IPS-15b (cell line): ENCODE results near the gene DLG4.
A peak's percentile ranks its signal among the peaks of the same experiment; 100 is the strongest.
"Not testable (repeated sequence)": the region's sequence is repeated elsewhere in the genome, so short reads cannot be mapped to it uniquely, and the experiment has no call there.

Experiments
- H3K27me3 ChIP-seq: one replicate; pipeline ENCODE4 v1.6.1; 2013; ENCODE audit warnings: low read length; ENCODE audit not compliant: control insufficient read depth, insufficient read depth
- H3K36me3 ChIP-seq: one replicate; pipeline ENCODE4 v1.6.1; 2013; ENCODE audit warnings: low read length; ENCODE audit not compliant: control insufficient read depth, insufficient read depth
- H3K4me1 ChIP-seq: one replicate; pipeline ENCODE4 v1.6.1; 2013; ENCODE audit warnings: mild to moderate bottlenecking, low read length; ENCODE audit not compliant: control insufficient read depth, insufficient read depth
- H3K4me3 ChIP-seq: one replicate; pipeline ENCODE4 v1.5.1; 2013; ENCODE audit warnings: low read depth, low read length
- H3K9ac ChIP-seq: one replicate; pipeline ENCODE4 v1.6.1; 2013; ENCODE audit warnings: low read depth, mild to moderate bottlenecking, low read length
- H3K9me3 ChIP-seq: one replicate; pipeline ENCODE4 v1.6.1; 2013; ENCODE audit warnings: mild to moderate bottlenecking, low read length; ENCODE audit not compliant: control insufficient read depth, insufficient read depth

The DLG4 gene

DNA sequence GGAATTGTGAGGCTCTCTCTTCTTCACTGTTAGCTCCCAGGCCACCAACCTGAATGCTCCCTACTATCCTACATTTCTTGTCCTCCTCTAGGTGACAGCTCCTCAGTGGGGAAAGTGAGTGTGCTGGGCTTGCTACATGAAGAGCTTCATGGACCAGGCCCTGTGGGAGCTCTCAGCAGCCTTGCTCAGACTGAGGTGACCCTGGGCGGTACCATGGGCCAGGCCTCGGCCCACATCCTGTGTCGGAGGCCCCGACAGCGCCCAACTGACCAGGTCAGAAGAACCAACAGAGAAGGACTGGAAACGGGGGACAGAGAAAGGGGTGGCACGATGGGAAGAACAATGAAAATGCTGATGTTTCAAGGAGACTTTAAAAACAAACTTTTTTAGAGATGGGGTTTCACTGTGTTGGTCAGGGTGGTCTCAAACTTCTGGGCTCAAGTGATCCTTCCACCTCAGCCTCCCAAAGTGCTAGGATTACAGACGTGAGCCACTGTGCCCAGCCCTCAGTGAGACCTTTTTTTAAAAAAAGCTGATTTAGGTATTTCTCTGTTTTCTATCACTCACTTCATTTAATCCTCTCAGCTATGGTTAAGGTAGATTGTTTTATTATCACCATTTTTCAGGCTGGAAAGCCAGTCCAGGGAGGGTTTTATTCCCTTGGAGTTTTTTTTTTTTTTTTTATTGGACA, 37.3 kb upstream of the DLG4 start:
- Histone ChIP-seq H3K27me3 (no peaks in the 10 kb centered on the region), H3K4me1 (peaks cover 7% of the 10 kb centered on the region), H3K36me3 (peaks cover 24% of the 10 kb centered on the region), H3K9ac (no peak overlapping the region), H3K4me3 (no peak overlapping the region), H3K9me3 (no peaks in the 10 kb centered on the region)

DNA sequence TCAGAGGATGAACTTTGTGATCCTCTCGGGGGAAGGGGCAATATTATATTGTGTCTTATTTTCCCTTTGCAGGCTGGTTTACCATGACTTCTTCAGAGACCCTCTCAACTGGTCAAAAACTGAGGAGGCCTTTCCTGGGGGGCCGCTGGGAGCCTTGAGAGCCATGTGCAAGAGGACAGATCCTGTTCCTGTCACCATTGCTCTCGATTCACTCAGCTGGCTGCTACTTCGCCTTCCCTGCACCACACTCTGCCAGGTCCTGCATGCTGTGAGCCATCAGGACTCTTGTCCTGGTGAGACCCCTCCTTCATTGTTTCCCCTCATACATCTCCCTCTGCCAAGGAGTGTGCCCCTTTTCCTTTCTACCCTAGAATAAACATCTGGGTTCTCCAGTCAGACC, 34.9 kb upstream of the DLG4 start:
- Histone ChIP-seq H3K9ac (no peak overlapping the region), H3K9me3 (no peaks in the 10 kb centered on the region), H3K4me3 (no peak overlapping the region), H3K36me3 (peaks cover 17% of the 10 kb centered on the region), H3K4me1 (peaks cover 7% of the 10 kb centered on the region), H3K27me3 (no peaks in the 10 kb centered on the region)

DNA sequence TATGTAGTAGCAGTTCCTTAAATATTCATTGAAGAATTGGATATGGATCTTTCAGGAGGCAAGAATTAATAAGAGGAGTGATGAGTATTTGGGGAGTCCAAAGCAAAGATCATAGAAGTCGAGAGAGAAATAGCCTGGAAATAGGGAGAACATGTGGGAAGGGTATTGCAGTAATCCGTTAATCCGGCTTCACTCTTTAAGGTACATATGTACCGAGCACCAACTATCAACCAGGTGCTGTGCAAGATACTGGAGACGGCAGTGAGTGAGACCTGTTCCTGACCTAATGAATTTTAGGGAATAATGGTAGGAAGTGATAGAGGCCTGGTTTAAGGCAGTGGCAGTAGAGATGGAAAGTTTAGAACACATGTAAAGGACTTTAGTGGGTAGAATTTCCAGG, 33.4 kb upstream of the DLG4 start:
- peaks cover 8% of the 10 kb centered on the region for H3K36me3 ChIP-seq
- H3K4me3 ChIP-seq: peak overlapping the region; percentile 92
- H3K9ac ChIP-seq: peak overlapping the region; percentile 90
- H3K9me3 ChIP-seq: no peaks in the 10 kb centered on the region
- H3K27me3 ChIP-seq: no peaks in the 10 kb centered on the region
- H3K4me1 ChIP-seq: peaks cover 7% of the 10 kb centered on the region

DNA sequence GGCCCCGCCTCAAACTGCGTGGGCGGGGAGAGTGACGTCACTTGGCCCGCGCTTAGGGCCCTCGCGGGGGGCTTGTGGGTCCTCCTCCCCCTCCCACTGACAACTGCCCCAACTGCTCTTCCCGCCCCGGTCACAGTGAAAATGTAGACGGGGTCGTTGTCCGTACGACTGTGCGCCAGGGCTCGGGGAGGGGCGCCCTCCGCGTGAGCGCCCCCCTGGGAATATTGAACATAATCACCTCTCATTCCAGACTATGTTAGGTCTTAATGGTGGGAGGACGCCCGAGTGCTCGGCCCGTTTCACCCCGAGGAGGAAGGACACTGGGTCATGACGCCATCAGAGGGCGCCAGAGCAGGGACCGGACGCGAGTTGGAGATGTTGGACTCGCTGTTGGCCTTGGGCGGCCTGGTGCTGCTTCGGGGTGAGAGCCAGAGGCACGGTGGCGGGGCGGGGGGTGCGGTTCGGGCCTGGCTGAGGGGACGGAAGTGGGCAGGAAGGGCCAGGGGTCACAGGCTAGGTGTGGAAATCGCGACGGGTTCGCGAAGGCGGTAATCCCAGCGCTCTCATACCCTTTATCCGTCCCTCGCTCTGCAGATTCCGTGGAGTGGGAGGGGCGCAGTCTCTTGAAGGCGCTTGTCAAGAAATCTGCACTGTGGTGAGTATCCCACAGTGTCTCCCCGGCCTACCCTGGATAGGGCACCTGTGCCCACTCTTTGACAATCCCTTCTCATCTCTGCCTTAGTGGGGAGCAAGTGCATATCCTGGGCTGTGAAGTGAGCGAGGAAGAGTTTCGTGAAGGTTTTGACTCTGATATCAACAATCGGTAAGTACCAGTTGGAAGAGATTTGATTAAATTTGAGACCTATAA, 32.8 kb upstream of the DLG4 start, which contains the start of gene ELP5:
Gene ELP5 (plus strand): TSS at position 40 of the 868 bp plus-strand sequence. CDS start 336 bp downstream, at position 376.
- no peaks in the 10 kb centered on the region for H3K9me3 ChIP-seq
- peak within 1 kb of the TSS; percentile 92 for H3K4me3 ChIP-seq
- H3K27me3 ChIP-seq: no peaks in the 10 kb centered on the region
- H3K9ac ChIP-seq: peak within 1 kb of the TSS; percentile 90
- peaks cover 7% of the 10 kb centered on the region for H3K4me1 ChIP-seq
- peaks cover 5% of the 10 kb centered on the region for H3K36me3 ChIP-seq

DNA sequence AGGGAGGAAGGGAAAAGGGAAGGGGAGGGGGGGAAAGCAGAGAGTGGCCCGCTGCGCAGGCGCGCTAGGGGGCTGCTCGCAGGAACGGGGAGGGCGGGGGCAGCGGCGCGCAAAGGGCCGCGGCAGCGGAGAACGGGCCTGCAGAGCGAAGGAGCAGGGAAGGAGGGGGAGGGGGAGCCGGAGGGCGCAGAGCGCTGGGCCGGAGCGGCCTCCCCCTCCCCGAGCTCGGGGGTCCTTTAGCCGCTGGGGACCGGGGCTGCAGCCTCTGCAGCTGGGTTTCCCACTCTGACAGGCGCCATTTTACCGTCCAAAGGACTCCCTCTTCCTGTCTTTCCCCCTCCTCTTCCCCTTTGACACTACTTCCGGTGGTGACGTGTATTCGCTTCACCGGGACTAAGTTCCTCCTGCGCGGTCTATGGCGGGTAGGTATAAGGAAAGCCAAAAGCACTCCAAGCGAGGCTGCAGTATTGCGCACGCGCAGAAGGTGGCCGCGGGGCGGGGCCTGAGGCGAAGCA, 32.1 kb upstream of the DLG4 start, which contains the start of gene CTDNEP1:
Gene CTDNEP1 (minus strand): TSS at position 74 of the 515 bp plus-strand sequence. CDS start 438 bp downstream, outside the sequence.
- H3K36me3 ChIP-seq: peaks cover 3% of the 10 kb centered on the region
- peak within 1 kb of the TSS; percentile 92 for H3K4me3 ChIP-seq
- H3K9ac ChIP-seq: peak within 1 kb of the TSS; percentile 90
- H3K4me1 ChIP-seq: peaks cover 7% of the 10 kb centered on the region
- H3K27me3 ChIP-seq: no peaks in the 10 kb centered on the region
- H3K9me3 ChIP-seq: no peaks in the 10 kb centered on the region

DNA sequence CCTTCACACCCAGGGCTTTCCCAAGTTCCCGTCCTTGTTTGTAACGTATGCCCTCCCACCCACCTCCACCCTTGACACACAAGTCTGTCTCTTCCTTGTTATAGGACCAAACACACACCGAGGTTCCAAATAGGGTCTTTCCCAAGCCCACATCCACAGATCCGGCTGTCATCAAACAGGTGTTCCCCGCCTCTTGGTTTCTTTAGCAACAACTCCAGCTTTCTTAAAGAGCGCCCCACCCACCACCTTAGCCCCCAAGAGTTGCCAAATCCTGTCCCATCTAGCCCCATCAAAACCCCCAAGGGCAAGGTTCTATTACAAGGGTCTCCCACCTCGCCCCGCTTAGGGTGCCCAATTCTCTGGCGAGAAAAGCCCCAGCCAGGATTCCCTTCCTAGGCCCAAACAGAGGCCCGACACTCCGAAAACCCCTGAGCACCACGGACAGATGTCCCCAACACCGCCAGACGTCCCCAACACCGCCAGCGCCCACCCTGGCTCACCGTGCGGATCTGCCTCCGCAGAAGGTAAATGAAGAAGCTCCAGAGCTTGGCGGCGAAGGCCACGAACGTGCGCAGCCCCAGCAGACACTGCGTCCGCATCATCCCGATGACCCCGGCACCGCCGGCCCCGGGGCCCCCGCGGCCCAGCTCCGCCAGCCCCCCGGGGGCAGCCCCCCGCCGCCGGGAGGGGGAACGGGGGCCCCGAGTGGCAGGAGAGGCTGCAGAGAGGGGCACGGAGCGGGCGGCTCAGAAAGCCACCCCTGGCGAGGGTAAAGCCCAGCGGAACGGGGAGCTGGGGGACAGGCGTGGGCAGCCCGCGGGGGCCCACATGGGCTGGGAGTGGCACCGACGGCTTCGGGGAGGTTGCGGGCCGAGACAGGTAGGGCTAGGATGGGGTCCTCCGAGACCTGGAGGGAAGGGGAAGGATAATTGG, 31.3 kb upstream of the DLG4 start:
- H3K36me3 ChIP-seq: peaks cover 5% of the 10 kb centered on the region
- H3K4me1 ChIP-seq: peaks cover 7% of the 10 kb centered on the region
- peak overlapping the region; percentile 67 for H3K9ac ChIP-seq
- no peaks in the 10 kb centered on the region for H3K9me3 ChIP-seq
- H3K27me3 ChIP-seq: no peaks in the 10 kb centered on the region
- H3K4me3 ChIP-seq: peak overlapping the region; percentile 92

DNA sequence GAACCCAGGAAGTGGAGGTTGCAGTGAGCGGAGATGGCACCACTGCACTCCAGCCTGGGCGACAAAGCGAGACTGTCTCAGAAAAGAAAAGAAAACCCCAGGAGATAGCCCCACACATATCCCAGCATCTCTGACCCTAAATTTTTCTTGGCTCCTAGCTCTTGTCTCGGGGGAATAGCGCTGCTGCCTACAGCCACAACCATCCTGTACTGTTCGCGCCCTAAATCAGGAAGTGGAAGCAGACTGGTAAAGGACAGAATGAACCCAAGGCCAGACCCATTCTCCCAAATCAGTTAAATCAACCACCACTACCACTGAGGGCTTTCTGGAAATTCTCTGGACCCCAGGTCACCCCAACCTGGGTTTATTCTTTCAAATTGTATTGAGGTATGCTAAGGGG, 30.2 kb upstream of the DLG4 start:
- H3K4me3 ChIP-seq: peak overlapping the region; percentile 92

DNA sequence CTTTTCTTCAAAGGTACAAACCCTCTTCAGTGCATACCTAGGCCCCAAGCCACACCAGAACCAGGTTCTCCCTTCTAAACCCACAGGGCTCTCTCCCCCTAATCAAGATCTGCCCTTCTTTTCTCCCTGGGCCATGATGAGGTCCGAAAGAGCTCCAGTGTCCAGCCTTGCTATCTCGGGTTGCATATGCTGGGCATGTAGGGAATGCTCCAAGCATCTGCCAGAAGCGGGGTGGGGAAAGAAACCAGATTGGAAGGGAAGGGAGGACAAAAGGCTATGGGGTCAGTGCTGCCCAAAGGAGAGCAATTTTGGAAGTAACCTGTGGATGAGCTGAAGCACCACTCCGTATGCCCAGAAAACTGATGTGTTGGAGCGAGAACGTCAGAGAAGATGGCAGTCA, 29.6 kb upstream of the DLG4 start:
- H3K36me3 ChIP-seq: peaks cover 8% of the 10 kb centered on the region
- no peak overlapping the region for H3K9ac ChIP-seq

More for the DNA sequence above, 30.2 kb upstream of the DLG4 start:
- H3K9ac ChIP-seq: peak overlapping the region; percentile 67
- H3K4me1 ChIP-seq: peaks cover 7% of the 10 kb centered on the region
- no peaks in the 10 kb centered on the region for H3K9me3 ChIP-seq
- H3K27me3 ChIP-seq: no peaks in the 10 kb centered on the region
- peaks cover 5% of the 10 kb centered on the region for H3K36me3 ChIP-seq

DNA sequence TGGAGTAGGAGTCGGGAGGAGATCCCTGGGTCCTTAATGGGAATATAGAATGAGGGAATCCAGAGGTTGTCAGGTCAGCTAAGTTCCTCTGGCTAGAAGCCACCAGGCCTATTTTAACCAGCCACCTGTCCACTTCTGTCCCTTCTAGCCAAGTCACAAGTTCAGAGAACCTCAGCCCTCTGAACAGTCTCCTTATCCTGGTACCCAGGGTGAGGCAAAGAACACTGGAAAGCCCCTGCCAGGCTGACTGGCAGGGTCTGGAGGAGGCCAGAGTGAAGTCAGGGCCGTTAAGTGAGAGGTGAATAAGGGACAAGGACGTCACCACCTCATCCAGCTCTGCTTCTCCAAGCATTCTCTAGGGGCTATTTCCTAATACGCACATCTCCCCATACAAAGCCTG, 29.2 kb upstream of the DLG4 start:
- Histone ChIP-seq H3K9me3 (no peaks in the 10 kb centered on the region), H3K27me3 (no peaks in the 10 kb centered on the region), H3K36me3 (peaks cover 11% of the 10 kb centered on the region), H3K9ac (no peak overlapping the region), H3K4me3 (no peak overlapping the region), H3K4me1 (peaks cover 7% of the 10 kb centered on the region)

More for the DNA sequence above, 29.6 kb upstream of the DLG4 start:
- H3K9me3 ChIP-seq: no peaks in the 10 kb centered on the region
- no peak overlapping the region for H3K4me3 ChIP-seq
- no peaks in the 10 kb centered on the region for H3K27me3 ChIP-seq
- H3K4me1 ChIP-seq: peaks cover 7% of the 10 kb centered on the region

DNA sequence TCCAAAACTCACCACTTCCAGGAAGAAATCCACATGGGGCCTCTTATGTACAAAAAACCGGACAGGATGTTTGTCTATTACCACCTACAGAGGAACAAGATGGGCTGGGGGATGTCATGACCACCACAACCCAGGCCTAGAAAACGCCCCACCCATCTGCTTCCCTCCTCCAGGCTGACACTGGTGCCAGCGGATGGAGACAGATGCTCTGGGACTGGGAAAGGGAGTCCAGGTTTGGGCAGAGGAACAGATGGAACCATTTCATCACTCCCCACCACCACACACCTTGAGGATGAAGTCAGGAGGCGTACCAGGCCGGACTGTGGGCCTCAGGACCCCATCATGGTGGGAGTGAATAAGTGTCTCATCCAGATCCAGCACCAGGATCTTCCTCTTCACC, 27.1 kb upstream of the DLG4 start:
- Histone ChIP-seq H3K27me3 (no peaks in the 10 kb centered on the region), H3K9ac (no peak overlapping the region), H3K36me3 (peaks cover 11% of the 10 kb centered on the region)

DNA sequence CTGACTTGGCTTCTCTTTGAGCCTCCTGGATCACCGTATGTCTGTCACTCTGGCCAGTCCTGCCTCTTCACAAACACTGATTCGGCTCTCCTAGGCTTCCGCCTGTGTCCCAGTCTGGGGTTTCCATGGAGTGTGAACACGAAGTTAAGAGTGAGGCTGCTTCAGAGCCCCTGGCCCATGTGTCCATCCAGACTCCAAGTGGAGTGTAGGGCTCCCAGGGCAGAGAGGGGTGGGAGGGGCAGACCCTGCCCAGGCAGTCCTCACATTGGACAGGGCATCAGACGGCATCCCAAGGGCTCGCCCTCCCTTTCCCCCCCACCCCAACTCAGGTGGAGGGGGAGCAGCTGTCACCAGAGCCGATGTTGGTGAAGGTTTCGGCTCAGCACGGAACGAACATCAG, 24.2 kb upstream of the DLG4 start:
- H3K9me3 ChIP-seq, H3K4me1 ChIP-seq, H3K9ac ChIP-seq, H3K4me3 ChIP-seq, H3K27me3 ChIP-seq: not testable (repeated sequence)
- peaks cover 14% of the 10 kb centered on the region for H3K36me3 ChIP-seq

More for the DNA sequence above, 27.1 kb upstream of the DLG4 start:
- Histone ChIP-seq H3K9me3 (no peaks in the 10 kb centered on the region), H3K4me1 (peaks cover 3% of the 10 kb centered on the region), H3K4me3 (no peak overlapping the region)
